GM21717 (cell line): ENCODE data around the gene ANAPC5.
"Not testable (repeated sequence)": the region's sequence is repeated elsewhere in the genome, so short reads cannot be mapped to it uniquely, and the experiment has no call there.

Experiments
- ATAC-seq: cut with Tn5 transposase; IDR thresholded peaks from one replicate; pipeline ENCODE4 v1.9.1; 2021; ENCODE audit warnings: mild to moderate bottlenecking, moderate library complexity; ENCODE audit not compliant: unreplicated experiment

Gene ANAPC5

GRCh38 chr12:121351820-121352681 lies at the start of gene ANAPC5:
ANAPC5 (minus strand) TSS chr12:121352411; CDS start chr12:121352340, 71 bp downstream.
- ATAC-seq, result peak; percentile 98

DNA sequence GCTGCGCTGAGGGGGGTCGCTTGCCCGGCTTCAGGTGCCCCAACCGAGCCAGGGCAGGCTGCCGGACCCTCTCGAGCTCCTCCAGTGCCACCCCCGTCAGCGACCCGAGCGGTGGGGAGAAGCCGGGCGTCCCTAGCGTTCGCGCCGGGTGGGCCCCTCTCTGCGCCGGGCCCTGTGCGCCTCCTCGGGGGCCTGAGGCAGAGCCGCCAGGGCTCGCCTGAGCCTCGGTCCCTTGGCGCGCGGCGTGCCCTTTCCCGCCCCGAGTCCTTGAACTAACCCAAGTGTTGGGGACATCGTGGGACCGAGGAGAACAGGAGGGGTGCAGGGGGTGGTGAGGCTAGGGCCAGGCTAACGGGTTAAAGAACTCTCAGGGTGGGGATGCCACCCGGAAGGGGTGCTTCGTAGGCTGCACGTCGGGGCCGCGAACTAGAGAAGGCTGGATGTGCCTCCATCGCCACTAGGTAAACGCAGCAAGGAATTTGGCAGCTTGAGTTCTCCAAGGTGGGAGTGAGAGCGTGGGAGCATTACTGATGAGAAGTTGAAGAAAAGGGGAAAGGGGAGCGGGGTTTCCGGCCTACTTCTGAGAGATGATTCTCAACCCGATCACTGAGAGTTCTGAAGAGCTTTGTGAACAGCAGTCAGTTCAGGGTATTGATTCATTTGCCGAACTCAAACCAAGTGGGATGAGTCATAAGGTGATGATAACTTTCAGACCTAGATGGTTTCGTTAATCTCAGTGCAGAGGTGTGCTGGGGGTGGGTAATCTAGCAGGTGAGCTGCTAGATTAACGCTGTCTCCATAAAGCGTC lies 48.3 kb upstream of the ANAPC5 start:
- peak; percentile 47 for ATAC-seq

DNA sequence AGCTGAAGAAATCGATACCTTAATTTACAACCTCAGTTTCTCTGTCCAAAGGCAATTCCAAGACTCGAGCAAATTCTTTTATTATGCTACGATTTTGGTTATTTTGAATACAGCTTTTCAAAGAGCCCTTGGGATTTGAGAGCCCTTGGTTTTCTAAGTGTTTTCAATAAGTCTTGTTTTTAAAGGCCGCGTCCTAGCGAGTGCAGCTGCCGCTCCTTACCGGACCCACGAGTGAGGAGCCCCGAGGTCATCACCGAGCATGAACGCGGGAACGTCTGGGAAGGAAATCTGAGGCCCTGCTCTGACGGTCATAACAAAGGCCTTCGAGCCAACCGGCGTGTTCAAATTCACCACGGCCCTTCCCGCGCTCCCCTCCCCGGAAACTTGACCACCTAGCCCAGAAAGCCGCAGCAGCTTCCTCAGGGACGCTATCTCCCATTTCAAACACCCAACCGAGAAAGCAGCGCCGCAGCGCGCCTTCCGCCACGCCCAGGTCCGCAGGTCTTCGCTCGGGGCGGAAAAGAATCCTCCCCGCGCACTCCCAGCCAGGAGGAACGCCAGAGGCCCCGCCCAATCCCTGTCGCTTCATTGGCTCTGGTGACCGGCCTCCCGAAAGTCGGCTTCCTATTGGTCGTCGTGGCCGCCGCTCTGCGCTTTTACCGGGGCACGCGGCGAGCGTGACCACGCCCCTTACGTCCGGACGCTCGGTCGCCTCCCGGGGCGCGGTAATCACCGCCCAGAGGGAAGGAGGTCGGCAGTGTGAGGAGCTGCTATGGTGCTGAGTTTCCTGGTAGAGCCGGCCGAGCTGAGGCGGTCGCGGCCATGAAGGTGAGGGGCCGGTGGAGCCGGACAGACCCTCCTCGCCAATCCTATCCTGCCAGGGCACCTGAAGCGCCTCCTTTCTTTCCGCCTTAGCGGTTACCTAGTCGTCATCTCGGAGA lies 47.5 kb upstream of the ANAPC5 start, which contains the start of gene RNF34:
Gene RNF34, plus strand, starts transcription at position 728 of the 941 bp plus-strand sequence. Its CDS starts 95 bp downstream, at position 823.
- ATAC-seq, result peak; percentile 87

- no peak for ATAC-seq
These were observed 46.1 kb upstream of the ANAPC5 start for GRCh38 chr12:121398355-121398754.

DNA sequence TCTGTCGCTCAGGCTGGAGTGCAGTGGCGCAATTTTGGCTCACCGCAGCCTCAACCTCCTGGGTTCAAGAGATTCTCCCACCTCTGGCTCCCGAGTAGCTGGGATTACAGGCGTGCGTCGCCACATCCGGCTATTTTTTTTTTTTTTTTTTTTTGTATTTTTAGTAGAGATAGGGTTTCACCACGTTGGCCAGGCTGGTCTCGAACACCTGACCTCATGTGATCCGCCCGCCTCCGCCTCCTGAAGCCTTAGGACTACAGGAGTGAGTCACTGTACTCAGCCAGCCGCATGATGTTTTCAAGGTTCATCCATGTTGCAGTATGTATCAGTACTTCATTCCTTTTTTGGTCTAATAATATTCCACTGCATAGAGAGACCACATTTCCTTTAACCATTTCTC lies 45.3 kb upstream of the ANAPC5 start:
- ATAC-seq, result no peak

DNA sequence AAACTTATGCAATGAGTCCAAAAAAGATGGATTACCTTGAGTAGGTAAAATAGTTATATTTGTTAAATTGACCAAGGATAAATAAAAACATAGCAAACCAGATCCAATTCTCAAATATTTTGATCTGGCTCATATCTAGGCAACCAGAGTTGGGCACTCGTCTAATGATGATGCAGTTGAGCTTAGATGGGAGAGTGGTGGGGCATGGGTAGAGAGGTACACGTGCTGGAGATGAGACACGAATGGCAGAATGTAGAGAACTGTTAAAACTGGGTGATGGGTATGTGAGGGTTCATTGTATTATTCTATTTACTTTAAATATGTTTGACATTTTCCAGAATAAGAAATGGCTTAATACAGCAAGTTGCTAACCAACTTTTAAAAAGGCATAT lies 40.1 kb upstream of the ANAPC5 start:
- ATAC-seq, result no peak

DNA sequence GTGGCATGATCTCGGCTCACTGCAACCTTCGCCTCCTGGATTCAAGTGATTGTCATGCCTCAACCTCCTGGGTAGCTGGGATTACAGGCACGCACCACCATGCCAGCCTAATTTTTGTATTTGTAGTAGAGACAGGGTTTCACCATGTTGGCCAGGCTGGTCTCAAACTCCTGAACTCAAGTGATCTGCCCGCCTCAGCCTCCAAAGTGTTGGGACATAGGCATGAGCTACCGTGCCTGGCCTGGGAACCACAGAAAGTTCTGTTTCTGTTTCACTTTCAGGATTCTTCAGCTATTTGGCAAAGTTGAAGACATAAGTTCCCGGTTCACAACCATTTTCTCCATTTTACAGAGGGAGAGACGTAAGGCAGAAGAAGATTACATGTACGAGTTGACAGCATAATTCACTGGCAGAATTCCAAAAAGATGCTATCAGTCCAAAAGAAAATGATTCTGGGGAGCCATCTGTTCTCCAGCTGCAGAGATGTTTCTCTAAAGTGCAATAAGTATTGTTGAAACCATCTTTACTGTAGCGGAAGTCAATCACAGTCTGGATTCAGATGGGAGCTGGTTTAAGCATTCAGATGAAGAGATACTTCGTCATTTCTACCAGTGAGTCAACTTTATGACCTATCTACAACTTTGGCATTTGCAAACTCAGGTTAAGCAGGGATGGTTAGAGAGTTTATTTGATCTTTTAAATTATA lies 39.6 kb upstream of the ANAPC5 start:
- ATAC-seq, result no peak

DNA sequence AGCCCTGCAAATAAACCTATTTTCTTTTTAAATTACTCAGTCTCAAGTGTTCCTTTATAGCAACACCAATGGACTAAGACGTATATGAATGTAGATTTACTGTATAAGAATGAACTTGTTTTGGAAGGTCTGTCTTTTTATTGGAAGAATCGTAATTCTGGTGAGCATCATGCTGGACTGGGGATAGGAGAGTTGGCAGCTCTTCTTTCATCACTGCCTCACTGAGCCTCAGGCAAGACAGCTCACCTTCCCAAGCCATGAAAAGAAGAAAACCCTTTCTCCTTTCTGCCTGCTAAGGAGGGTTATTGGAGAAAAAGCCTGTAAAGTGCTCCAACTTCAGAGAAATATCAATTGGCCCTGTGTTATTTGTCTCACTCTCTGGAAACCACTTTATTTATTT lies 38.6 kb upstream of the ANAPC5 start:
- ATAC-seq, result no peak

DNA sequence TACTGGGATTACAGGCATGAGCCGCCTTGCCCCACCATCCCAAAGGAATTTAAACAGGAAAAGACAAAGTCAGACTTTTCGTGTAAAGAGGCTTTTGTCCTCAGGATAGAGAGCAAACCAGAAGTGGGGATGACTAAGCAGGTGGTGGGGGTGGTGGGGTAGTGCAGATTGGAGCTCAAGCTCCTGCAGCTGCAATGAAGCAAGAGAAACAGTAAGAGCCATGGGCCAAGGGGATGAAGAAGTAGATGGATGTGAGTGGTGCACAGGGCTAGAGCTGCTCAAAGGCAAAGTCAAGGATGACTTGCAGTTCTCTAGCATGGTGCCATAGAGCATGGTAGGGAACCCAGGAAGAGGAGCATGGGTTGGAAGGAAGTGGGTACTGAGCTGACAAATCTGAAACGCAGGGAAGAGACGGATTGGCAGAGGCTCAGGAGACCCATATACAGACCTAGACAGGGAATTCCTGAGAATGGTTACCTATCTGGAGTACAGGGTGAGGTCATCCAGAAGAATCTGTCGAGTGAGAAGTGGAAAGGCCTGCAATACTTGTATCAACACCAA lies 36.3 kb upstream of the ANAPC5 start:
- no peak for ATAC-seq

DNA sequence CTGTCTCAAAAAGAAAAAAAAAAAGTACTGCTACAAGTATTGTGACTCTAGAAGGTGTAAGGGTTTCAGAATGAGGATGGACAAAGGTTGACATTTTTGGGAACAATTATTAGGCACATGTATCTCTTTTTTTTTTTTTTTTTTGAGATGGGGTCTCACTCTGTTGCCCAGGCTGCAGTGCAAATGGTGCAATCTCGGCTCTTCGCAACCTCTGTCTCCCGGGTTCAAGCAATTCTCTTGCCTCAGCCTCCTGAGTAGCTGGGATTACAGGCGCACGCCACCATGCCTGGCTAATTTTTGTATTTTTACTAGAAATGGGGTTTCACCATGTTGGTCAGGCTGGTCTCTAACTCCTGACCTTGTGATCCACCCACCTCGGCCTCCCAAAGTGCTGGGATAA lies 32.7 kb upstream of the ANAPC5 start:
- not testable (repeated sequence) for ATAC-seq

DNA sequence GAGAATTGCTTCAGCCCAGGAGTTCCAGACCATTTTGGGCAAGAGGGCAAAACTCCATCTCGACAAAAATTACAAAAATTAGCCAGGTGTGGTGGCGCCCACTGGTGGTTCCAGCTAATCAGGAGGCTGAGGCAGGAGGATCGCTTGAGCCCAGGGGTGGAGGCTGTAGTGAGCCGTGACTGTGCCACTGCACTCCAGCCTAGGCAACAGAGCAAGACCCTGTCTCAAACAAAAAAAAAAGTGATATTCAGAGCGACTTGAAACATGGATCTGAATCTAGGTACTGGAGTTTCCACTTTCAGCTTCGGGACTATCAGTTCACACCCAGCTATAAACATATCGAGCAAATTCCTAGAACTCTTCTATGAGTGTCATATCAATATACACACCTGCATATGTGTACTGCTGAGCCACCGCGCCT lies 31.4 kb upstream of the ANAPC5 start:
- no peak for ATAC-seq

DNA sequence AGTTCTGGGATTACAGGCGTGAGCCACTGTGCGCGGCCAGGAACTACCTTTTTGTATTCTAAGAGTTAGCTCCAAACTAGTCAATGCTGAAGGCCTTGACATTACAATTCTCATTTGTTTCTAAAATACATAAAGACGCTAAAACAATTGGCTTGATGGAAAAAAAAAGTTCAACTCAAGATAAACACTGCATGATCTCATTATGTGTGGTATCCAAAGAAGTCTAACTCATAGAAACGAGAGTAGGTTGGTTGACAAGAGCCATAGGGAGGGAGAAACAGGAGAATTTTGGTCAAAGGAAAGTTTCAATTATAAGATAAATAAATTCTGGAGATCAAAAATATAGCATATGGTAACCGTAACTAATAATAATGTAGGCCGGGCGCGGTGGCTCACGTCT lies 27.7 kb upstream of the ANAPC5 start:
- no peak for ATAC-seq

DNA sequence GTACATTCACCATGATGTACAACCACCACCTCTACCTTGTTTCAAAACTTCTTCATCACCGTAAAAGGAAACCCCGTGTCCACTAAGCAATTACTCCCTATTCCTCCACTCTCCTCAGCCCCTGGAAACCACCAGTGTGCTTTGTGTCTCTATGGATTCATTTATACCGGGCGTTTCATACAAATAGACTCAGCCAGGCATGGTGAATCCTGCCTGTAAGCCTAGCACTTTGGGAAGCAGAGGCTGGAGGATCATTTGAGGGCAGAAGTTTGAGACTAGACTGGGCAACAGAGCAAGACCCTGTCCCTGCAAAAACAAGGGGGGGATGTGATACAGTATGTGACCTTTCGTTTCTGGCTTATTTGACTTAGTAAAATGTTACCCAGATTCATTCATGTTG lies 26.5 kb upstream of the ANAPC5 start:
- ATAC-seq, result no peak

DNA sequence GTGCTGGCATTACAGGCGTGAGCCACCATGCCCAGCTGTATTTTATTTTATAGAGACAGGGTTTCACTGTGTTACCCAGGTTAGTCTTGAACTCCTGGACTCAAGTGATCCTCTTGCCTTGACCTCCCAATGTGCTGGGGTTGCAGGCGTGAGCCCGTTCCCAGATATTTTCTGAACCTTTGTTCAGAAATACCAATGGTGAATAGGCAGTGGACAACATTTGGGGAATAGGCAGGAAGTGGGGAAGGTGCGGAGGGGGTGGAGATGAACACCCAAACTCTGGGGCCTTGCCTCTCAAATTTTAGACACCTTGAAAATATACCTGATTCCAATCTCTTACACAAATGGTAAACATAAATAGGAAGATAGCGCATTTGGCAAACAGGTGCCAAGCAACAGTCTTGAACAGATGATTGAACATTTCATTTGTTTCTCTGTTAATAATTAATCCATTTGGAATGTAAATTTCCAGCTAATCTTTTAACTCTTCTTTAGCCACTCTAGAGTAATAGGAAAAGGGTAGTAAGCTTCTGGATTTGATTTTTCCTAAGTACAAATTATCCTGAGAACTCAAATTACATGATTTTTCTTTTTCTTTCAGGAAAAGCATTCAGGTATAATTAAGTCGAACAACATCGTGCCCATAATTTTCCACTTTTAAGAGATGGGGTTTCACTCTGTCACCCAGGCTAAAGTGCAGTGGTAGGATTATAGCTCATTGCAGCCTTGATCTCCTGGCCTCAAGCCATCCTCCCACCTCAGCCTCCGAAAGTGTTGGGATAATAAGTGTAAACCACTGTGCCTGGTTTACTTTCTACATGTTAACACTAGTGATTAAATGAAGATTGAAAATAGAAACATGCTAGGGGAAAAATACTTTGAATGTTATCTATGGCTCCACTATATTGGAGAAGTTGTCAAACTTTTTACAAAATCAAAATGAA lies 24.8 kb upstream of the ANAPC5 start:
- ATAC-seq, result no peak

GRCh38 chr12:121374945-121375584 lies 22.9 kb upstream of the ANAPC5 start:
- ATAC-seq, result not testable (repeated sequence)

GRCh38 chr12:121374336-121374735 lies 22.1 kb upstream of the ANAPC5 start:
- ATAC-seq, result not testable (repeated sequence)

DNA sequence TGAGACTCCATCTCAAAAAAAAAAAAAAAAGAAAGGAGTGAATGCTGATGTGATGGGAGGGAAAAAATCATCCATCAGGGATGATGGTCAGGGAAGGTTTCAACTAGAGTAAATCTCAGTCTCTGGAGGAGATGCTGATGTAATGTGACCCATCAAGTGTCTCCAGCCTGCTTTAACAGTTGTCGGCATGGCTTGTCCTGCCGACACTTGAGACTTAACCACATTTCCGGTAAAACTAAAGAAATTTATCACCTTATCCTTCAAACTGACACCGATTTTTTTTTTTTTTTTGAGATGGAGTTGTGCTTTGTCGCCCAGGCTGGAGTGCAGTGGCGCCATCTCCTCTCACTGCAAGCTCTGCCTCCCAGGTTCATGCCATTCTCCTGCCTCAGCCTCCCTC lies 21.5 kb upstream of the ANAPC5 start:
- no peak for ATAC-seq

- ATAC-seq, result no peak
These were observed 19.2 kb upstream of the ANAPC5 start for GRCh38 chr12:121371404-121371803.
